Measurements from ENCODE around the gene SYTL1. TPM values are rescaled to one million over a fixed set of nuclear protein-coding genes. Genes with fewer than 3 reads are reported as not detected.
"Not testable (repeated sequence)": the region's sequence is repeated elsewhere in the genome, so short reads cannot be mapped to it uniquely, and the experiment has no call there.

Gene SYTL1
- total RNA-seq, 1 donor from 2014 or later = 8.2 TPM

DNA sequence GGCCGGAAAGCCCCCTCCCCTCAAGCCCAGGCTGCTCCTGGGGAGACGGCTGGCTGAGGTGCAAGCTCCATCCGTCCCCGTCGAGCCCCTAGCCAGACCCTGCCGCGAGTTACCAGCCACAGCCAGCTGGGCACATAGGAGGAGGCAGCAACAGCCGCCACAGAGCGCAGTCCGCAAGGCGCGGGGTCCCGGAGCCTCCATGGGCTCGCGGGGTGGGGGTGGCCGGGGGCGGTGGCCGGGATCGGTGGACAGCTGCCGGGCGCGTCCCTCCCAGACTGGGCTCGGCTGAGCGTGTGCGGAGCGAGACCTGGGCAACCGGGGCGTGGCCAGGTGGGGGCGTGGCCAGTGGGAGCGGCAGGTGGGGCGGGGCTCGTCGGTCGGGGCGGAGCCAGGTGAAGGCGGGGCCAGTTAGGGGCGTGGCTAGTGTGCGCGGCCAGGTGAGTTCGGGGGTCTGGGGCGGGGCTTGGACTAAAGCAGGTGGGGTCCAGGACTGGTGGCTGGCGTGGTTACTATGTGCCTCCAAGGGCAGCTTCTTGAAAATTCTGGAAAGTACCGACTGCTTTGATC, 41.3 kb downstream of the SYTL1 start, which contains the start of gene CD164L2:
Gene CD164L2, minus strand, starts transcription at position 295 of the 567 bp plus-strand sequence. Its CDS starts 94 bp downstream, at position 201.
- DNase-seq (ENCODE audit: low spot score) = no peak

DNA sequence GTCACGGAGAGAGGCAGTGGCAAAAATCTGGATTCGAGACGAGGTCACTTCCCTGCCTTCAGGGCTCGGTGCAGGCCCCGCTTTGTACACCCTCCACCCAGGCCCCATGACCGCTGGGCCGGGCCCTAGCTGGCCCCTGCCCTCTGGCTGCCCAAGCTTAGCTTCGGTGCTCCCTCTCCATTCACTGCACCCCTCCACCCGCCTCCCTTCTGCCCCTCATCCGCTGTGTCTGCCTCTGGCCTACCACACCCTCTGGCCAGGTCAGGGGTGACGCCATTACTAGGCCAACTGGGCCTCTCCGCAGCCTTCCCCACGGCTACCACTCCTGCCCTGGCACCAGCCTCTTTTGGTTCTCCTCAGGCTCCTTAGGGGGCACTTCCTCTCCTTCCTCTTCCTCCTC, 41.8 kb downstream of the SYTL1 start:
- DNase-seq (ENCODE audit: low spot score) = no peak

- not testable (repeated sequence) for DNase-seq (ENCODE audit: low spot score)
Measured at GRCh38 chr1:27384797-27385196, 43.0 kb downstream of the SYTL1 start.

DNA sequence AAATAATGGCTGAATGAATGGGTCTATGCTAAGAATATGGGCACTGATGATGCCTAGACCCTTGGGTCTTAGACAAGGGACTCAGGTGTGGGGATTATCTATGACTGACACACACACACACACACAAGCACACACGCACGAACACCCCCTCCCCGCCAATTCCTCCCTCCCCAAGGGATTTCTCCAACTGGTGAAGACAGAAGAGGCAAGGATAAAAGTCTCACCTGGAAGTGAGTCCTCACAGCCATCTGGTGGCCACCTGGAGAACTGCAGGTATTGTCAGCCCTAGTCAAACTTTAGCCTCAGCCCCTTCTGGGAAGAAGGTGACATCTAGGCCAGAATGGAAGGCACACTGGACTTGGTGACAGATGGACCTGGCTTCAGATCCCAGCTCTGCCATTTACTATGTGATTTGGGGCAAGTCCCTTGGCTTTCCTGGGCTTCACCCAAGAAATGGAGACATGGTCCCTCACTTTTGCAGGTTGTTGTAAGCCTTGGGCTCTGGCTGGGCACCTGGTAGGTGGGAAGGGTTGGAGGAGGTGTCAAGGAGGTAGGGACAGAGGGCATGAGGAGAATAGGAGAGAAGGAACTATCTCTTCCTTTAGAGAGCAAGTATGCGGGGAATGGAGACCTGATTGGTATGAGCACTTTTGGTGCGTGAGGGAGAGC, 46.6 kb downstream of the SYTL1 start:
- DNase-seq (ENCODE audit: low spot score) = no peak

DNA sequence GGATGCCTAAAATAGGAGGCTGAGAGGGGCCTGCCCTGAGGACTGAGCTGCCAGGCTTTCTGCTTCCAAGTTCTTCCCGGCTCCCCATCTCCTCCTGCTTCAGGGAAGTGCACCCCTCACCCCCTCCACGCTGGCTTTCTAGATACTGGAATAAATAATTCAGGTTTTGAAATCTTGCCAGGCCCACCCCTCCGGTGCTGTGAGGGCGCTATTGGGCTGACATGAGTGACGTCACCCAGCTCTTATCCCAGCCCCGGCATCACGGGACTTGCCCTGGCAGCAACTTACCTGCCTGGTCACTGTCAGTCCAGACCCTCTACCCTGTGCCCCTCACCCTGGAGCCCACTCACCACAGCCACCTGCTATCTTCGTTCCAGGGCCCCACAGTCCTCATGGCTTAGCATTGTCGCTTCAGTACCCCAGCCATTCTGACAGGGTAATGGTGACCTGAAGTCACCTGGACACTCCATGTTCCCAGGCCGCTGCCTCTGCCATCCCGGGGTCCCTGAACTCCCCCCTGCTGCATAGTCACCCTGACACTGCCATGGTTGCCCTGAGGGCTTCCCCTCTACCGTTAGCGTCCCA, 49.8 kb downstream of the SYTL1 start:
- DNase-seq (ENCODE audit: low spot score) = peak; percentile 63

DNA sequence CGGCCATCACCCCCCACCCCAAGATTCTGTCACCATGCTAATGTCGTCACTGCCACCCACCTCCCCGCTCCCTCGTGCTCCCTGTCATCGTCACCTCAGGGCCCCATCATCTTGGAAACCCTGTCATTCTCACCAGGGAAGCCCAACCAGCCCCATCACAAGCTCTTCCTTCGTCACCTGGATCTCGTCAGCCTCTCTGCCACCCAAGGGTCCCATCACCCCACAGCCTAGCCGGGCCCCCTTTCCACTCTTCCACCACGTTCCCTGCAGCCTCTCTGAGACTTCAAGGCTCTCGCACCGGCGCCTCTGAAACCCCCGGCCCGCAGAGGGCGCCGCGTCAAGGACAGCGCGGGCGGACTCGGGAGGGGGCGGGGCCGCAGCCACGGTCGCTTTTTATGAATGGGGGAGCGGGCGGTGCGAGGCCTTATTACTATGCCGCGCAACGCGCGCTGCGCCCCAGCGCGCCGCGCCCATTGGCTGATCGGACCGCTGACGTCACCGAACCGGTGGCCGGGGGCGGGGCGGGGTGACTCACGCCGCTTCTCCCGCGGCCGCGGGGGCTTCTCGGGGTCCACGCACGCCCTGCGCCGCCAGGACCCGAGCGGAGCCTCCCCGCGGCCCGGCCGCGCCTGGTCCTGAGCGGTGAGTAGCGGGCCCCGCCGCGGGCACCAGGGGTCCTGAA, 50.4 kb downstream of the SYTL1 start, which contains the start of gene GPR3:
Gene GPR3, plus strand, starts transcription at position 527 of the 682 bp plus-strand sequence. CDS start 1,177 bp downstream, outside the sequence.
- peak; percentile 91 for DNase-seq (ENCODE audit: low spot score)

DNA sequence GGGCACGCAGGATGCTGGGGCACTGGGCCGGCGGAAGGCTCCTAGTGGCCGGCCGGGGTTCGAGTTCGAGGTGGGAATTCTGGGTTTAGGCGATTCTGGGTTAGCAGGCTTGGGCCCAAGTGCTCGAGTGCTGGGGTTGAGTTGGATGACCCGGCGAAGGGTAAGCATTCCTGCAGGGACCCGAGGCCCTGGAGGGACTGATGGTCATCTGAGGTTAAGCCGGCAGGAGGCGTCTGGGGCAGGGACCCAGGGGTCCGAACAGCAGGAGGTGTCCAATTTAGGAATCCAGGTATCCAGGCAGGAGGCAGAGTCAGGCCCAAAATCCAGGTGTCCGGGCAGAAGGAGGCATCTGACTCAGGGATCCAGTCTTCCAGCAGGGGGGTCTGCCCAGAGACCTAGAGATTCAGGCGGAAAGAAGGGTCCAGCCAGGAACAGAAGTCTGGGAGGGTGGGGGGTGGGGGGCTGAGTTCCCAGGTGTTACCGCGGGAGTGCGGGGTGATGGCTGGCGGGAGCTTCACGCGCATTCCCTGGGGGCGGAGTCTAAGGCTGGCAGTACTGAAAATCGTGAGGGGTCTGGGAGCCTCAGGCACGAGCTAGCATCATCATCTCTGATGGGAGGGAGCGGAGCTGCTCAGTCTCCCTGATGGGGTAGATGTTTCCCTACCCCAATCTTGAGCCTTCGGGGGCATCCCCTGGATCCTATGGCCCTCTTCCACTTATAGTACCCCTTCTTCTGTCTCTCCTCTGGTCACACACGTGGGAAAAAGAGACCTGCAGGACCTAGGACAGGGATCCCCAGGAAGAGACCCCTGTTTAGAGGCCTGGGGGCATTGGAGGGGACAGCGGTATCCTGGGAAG, 51.2 kb downstream of the SYTL1 start:
- DNase-seq (ENCODE audit: low spot score) = no peak

GRCh38 chr1:27393641-27394281, 51.9 kb downstream of the SYTL1 start:
- DNase-seq (ENCODE audit: low spot score) = no peak

DNA sequence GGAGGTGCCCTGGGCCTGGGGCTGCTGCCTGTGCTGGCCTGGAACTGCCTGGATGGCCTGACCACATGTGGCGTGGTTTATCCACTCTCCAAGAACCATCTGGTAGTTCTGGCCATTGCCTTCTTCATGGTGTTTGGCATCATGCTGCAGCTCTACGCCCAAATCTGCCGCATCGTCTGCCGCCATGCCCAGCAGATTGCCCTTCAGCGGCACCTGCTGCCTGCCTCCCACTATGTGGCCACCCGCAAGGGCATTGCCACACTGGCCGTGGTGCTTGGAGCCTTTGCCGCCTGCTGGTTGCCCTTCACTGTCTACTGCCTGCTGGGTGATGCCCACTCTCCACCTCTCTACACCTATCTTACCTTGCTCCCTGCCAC, 52.4 kb downstream of the SYTL1 start:
- no peak for DNase-seq (ENCODE audit: low spot score)

GRCh38 chr1:27394925-27395324, 53.1 kb downstream of the SYTL1 start:
- no peak for DNase-seq (ENCODE audit: low spot score)

- DNase-seq (ENCODE audit: low spot score) = peak; percentile 73
Measured at GRCh38 chr1:27395441-27396195, 53.8 kb downstream of the SYTL1 start.

- DNase-seq (ENCODE audit: low spot score) = no peak
Measured at GRCh38 chr1:27397110-27397509, 55.3 kb downstream of the SYTL1 start.

DNA sequence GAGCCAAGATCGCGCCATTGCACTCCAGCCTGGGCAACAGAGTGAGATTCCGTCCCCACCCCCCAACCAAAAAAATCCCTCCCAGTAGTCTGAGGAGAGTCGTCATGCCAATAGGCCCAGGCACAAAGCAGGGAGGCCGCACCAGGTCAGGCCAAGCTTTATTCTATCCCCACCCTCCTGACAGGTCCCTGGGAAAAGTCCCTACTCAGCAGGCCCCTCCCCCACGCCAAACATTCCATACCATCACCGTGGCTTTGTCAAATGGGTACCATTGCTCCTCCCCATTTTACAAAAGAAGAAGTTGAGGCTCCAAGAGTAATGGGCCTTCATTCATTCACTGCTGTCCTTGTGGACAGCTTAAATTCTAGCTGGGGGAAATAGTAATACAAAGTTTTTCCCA, 55.9 kb downstream of the SYTL1 start:
- no peak for DNase-seq (ENCODE audit: low spot score)

GRCh38 chr1:27398405-27399149, 56.8 kb downstream of the SYTL1 start:
- no peak for DNase-seq (ENCODE audit: low spot score)

DNA sequence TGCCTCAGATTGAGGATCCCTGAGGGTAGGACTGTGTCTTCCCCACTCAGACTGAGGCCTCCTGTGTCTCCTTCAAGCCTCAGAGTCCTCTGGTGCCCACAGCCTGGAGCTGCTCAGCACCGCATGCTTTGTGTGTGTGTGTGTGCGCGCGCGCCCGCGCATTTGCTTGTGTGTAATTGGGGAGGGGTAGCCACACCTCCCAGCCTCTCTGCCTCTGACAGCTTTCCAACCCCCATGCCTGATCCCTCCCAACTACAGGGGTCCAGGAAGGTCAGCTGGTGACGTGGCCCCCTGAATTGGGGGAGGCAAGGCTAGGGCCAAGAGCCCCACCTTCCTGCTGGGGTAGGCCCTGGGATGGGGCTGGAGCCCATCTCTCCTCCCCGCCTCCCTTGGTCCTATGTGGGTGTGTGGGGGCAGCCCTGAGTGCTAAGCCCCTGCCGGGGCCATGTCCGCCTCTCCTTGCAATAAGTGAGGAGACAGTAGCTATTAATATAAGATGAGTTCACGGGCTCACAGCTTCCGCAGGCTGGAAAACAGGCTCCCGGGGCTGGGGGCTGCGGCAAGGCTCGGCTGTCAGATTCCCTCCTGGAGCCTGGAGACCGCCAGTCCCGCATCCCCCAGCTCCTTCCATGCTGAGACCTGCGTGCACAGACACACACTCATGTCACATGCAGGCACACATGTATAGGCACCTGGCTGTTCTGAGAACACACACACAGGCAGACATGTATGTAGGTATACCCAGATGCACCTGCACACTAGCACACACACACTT, 57.6 kb downstream of the SYTL1 start:
- no peak for DNase-seq (ENCODE audit: low spot score)

GRCh38 chr1:27400082-27400962, 58.5 kb downstream of the SYTL1 start:
- no peak for DNase-seq (ENCODE audit: low spot score)

- DNase-seq (ENCODE audit: low spot score) = no peak
Measured at GRCh38 chr1:27400963-27401341, 59.1 kb downstream of the SYTL1 start.

GRCh38 chr1:27402349-27402754, 60.5 kb downstream of the SYTL1 start:
- peak; percentile 72 for DNase-seq (ENCODE audit: low spot score)

Data from umbilical cord (tissue), 2 donors.